Chondrocyte (in vitro differentiated cells): ENCODE measurements around the gene SHPK. TPM values are rescaled to one million over a fixed set of nuclear protein-coding genes. Genes with fewer than 3 reads are reported as not detected.

Experiments used
- DNase-seq: peaks from one replicate; pipeline ENCODE4 v3.0.0; 2021; ENCODE audit warnings: mixed read lengths, low spot score
- H3K27ac Mint-ChIP-seq: one replicate; pipeline ENCODE4 v1.8.0; 2021; ENCODE audit warnings: mild to moderate bottlenecking, moderate library complexity, mixed read lengths; ENCODE audit not compliant: unreplicated experiment
- H3K27me3 Mint-ChIP-seq: 2 replicates; pipeline ENCODE4 v1.8.0; 2021; ENCODE audit warnings: low read depth, mixed read lengths
- H3K36me3 Mint-ChIP-seq: 2 replicates; pipeline ENCODE4 v1.8.0; 2021; ENCODE audit warnings: low read depth, mixed read lengths
- H3K4me1 Mint-ChIP-seq: 2 replicates; pipeline ENCODE4 v1.8.0; 2021; ENCODE audit warnings: low read depth, mild to moderate bottlenecking, mixed read lengths
- H3K4me3 Mint-ChIP-seq: one replicate; pipeline ENCODE4 v1.8.0; 2021; ENCODE audit warnings: mild to moderate bottlenecking, moderate library complexity, mixed read lengths; ENCODE audit not compliant: unreplicated experiment
- H3K9me3 Mint-ChIP-seq: 2 replicates; pipeline ENCODE4 v1.8.0; 2021; ENCODE audit warnings: low read depth, mixed read lengths
- total RNA-seq: library from RNA; stranded (reverse); gene quantifications from 3 replicates; pipeline ENCODE4 v1.2.1, GENCODE V29; 2021
- TF ChIP-seq, protein P1 (sequence below): fragments of 200-600 bp; sonication (generic); IDR thresholded peaks from 2 replicates; pipeline ENCODE4 v1.5.0; 2021; ENCODE audit warnings: antibody characterized with exemption, mild to moderate bottlenecking, moderate library complexity

Gene SHPK
- total RNA-seq, 1 donor from 2014 or later = 5.6 TPM

DNA sequence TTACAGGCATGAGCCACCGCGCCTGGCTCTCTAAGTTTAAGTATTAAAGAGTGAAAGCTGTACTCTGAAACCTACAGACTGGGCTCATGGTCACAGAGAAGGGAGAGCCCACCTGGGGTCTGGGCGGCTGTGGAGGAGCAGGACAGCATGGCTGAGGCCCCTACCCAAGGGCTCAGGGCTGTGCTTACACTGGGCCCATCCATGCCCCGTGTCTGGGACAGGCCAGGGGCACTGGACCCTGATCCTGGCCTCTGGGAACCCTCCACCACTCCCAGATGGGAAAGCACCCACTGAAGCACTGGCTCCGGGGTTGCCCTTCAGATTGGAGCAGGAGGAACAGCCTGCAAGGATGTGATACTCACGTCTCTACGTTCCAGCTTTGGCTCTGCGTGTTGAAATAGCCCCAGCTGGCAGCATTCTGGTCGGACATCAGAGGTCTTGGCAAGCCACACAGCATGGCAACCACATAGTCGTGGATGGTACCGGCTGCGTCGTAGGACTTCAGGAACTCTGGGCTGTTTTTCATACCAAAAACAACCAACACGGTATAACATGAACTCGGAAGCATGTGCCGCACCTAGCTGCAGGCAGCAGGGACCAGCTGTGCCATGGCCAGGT lies 13.0 kb downstream of the SHPK start:
- no peaks in the 10 kb centered on the region for H3K27me3 Mint-ChIP-seq
- DNase-seq = no peak
- H3K4me1 Mint-ChIP-seq = no peaks in the 10 kb centered on the region
- TF ChIP-seq, protein P1, sequence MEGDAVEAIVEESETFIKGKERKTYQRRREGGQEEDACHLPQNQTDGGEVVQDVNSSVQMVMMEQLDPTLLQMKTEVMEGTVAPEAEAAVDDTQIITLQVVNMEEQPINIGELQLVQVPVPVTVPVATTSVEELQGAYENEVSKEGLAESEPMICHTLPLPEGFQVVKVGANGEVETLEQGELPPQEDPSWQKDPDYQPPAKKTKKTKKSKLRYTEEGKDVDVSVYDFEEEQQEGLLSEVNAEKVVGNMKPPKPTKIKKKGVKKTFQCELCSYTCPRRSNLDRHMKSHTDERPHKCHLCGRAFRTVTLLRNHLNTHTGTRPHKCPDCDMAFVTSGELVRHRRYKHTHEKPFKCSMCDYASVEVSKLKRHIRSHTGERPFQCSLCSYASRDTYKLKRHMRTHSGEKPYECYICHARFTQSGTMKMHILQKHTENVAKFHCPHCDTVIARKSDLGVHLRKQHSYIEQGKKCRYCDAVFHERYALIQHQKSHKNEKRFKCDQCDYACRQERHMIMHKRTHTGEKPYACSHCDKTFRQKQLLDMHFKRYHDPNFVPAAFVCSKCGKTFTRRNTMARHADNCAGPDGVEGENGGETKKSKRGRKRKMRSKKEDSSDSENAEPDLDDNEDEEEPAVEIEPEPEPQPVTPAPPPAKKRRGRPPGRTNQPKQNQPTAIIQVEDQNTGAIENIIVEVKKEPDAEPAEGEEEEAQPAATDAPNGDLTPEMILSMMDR = no peak
- peaks cover 29% of the 10 kb centered on the region for H3K36me3 Mint-ChIP-seq
- H3K9me3 Mint-ChIP-seq = no peaks in the 10 kb centered on the region
- H3K4me3 Mint-ChIP-seq = no peak overlapping the region
- no peak overlapping the region for H3K27ac Mint-ChIP-seq

DNA sequence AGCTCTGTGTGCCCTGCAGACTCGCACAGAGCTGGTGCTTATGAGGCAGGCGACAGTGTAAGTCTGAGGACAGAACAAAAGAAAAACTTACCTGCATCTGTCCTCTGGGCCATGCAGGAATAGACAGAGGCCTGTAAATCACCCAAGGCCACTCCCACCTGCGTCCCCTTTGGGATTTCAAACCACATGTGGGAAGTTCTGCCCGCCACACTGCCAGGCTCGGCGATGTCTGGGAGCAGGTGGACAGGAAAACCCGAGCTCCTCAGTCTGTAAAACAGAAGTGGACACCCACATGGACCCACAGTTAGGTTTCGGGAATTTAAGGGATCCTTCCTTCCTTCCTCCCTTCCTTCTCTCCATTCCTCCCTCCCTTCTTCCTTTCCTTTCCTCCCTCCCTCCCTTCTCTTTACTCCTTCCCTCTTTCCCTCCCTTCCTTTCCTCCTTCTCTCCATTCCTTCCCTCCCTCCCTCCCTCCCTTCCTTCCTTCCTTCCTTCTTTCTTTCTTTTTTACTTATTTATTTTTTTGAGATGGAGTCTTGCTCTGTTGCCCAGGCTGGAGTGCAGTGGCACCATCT lies 14.8 kb downstream of the SHPK start:
- no peaks in the 10 kb centered on the region for H3K4me1 Mint-ChIP-seq
- no peak overlapping the region for H3K27ac Mint-ChIP-seq
- H3K9me3 Mint-ChIP-seq = no peaks in the 10 kb centered on the region
- TF ChIP-seq, protein P1 = no peak
- no peak for DNase-seq
- H3K27me3 Mint-ChIP-seq = no peaks in the 10 kb centered on the region
- H3K4me3 Mint-ChIP-seq = no peak overlapping the region
- H3K36me3 Mint-ChIP-seq = peaks cover 33% of the 10 kb centered on the region

DNA sequence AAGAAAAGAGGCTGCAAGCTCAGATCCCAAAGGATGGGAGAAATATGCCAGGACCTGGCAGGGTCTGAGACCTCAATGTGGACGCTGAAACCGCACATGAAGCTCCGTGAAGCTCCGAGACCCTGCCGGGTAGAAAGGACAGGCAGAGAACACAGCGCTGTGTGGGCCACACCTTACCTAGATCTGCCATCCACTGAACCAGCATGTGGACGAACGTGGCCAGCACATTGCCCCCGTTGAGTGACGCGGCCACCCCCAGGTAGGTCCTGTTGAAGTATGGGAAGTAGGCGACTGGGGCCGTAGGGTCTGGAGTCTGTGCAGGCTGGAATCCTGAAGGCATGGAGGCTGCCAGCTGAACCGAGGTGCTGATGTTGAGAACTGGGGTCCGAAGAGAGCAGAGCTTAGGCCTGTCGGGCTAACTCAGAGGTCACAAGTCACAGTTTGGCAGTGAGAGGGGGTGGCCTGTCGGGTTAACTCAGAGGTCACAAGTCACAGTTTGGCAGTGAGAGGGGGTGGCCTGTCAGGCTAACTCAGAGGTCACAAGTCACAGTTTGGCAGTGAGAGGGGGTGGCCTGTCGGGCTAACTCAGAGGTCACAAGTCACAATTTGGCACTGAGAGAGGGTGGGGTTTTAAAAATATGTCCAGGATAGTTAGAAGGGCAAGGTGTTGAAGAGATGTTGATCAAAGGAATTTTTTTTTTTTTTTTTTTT lies 20.7 kb downstream of the SHPK start:
- Mint-ChIP-seq H3K36me3 (peaks cover 43% of the 10 kb centered on the region), H3K4me3 (no peak overlapping the region), H3K27me3 (no peaks in the 10 kb centered on the region), H3K27ac (no peak overlapping the region), H3K4me1 (no peaks in the 10 kb centered on the region), H3K9me3 (no peaks in the 10 kb centered on the region)
- TF ChIP-seq, protein P1 = no peak
- DNase-seq = no peak

DNA sequence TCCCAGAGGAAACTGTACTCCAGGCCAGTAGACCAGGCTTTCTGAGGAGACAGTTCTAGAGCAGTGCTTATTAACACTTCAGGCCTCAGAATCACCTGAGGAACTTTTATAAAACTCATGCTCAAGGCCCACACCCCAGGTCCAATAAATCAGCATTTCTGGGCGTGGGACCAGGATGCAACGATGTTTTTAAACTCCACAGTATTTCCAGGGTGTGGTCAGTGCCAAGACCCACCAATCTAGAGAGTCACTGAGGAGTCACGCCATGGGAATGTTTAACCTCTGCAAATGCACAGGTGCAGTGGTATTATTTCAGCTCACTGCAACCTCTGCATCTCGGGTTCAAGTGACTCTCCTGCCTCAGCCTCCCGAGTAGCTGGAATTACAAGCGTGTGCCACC lies 22.9 kb downstream of the SHPK start:
- no peak overlapping the region for H3K27ac Mint-ChIP-seq

DNA sequence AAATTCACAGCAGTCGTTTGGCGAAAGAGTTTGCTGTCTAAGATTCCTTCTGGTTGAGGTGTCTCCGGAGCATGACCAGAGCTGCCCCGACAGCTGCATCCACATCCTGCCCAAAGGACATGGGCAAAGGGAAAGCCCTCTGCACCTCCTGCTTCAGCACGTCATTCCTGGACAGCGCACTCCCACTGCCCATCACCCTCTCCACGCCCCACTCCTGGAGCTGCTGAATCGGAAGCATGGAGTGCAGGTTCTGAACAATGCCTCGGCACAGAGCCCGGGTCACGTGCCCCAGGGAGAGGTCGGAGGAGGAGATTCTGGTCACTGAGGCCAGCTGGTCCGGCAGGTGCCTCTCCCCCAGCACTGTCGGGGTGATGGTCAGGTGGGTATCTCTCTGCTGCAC lies 25.5 kb downstream of the SHPK start:
- peaks cover 28% of the 10 kb centered on the region for H3K36me3 Mint-ChIP-seq
- no peaks in the 10 kb centered on the region for H3K27me3 Mint-ChIP-seq
- H3K4me3 Mint-ChIP-seq = no peak overlapping the region
- H3K4me1 Mint-ChIP-seq = no peaks in the 10 kb centered on the region
- DNase-seq = no peak
- H3K27ac Mint-ChIP-seq = no peak overlapping the region
- TF ChIP-seq, protein P1 = no peak
- no peaks in the 10 kb centered on the region for H3K9me3 Mint-ChIP-seq

More for the DNA sequence above, 22.9 kb downstream of the SHPK start:
- Mint-ChIP-seq H3K36me3 (peaks cover 43% of the 10 kb centered on the region), H3K4me3 (no peak overlapping the region), H3K9me3 (no peaks in the 10 kb centered on the region), H3K27me3 (no peaks in the 10 kb centered on the region), H3K4me1 (no peaks in the 10 kb centered on the region)
- TF ChIP-seq, protein P1 = no peak
- no peak for DNase-seq
